ENCODE data around the gene DHRS7. TPM values are rescaled to one million over a fixed set of nuclear protein-coding genes. Genes with fewer than 3 reads are reported as not detected.

DHRS7 gene
- total RNA-seq, 1 donor from 2014 or later = 76.5 TPM

GRCh38 chr14:60211153-60211552 lies 46.0 kb upstream of the DHRS7 start:
- H3K4me1 Mint-ChIP-seq (ENCODE audit: low read depth) = no peaks in the 10 kb centered on the region
- TF ChIP-seq CTCF (IDR thresholded peaks at IDR 0.05; ENCODE audit: unreplicated experiment) = no peak
- no peak for DNase-seq (ENCODE audit: low spot score, unreplicated experiment)
- H3K27me3 Mint-ChIP-seq = peaks cover 7% of the 10 kb centered on the region
- H3K4me3 Mint-ChIP-seq (ENCODE audit: low read depth) = no peak overlapping the region
- H3K9me3 Mint-ChIP-seq (ENCODE audit: low read depth) = no peaks in the 10 kb centered on the region
- H3K27ac Mint-ChIP-seq = no peak overlapping the region
- no peaks in the 10 kb centered on the region for H3K36me3 Mint-ChIP-seq (ENCODE audit: insufficient read depth)

GRCh38 chr14:60210703-60211102 lies 45.5 kb upstream of the DHRS7 start:
- Mint-ChIP-seq H3K9me3 (ENCODE audit: low read depth) (no peaks in the 10 kb centered on the region), H3K36me3 (ENCODE audit: insufficient read depth) (no peaks in the 10 kb centered on the region), H3K27me3 (peaks cover 7% of the 10 kb centered on the region), H3K27ac (no peak overlapping the region), H3K4me1 (ENCODE audit: low read depth) (no peaks in the 10 kb centered on the region), H3K4me3 (ENCODE audit: low read depth) (no peak overlapping the region)
- TF ChIP-seq CTCF (IDR thresholded peaks at IDR 0.05; ENCODE audit: unreplicated experiment) = no peak
- no peak for DNase-seq (ENCODE audit: low spot score, unreplicated experiment)

GRCh38 chr14:60206837-60207533 lies 41.8 kb upstream of the DHRS7 start:
- DNase-seq (ENCODE audit: low spot score, unreplicated experiment) = no peak
- Mint-ChIP-seq H3K4me1 (ENCODE audit: low read depth) (no peaks in the 10 kb centered on the region), H3K27me3 (peaks cover 4% of the 10 kb centered on the region), H3K9me3 (ENCODE audit: low read depth) (no peaks in the 10 kb centered on the region), H3K36me3 (ENCODE audit: insufficient read depth) (no peaks in the 10 kb centered on the region), H3K27ac (no peak overlapping the region), H3K4me3 (ENCODE audit: low read depth) (no peak overlapping the region)
- no peak for TF ChIP-seq CTCF (IDR thresholded peaks at IDR 0.05; ENCODE audit: unreplicated experiment)

GRCh38 chr14:60206249-60206670 lies 41.1 kb upstream of the DHRS7 start:
- DNase-seq (ENCODE audit: low spot score, unreplicated experiment) = no peak
- TF ChIP-seq CTCF (IDR thresholded peaks at IDR 0.05; ENCODE audit: unreplicated experiment) = no peak
- Mint-ChIP-seq H3K4me1 (ENCODE audit: low read depth) (no peaks in the 10 kb centered on the region), H3K9me3 (ENCODE audit: low read depth) (no peaks in the 10 kb centered on the region), H3K4me3 (ENCODE audit: low read depth) (no peak overlapping the region), H3K36me3 (ENCODE audit: insufficient read depth) (no peaks in the 10 kb centered on the region), H3K27me3 (peaks cover 4% of the 10 kb centered on the region), H3K27ac (no peak overlapping the region)

- Mint-ChIP-seq H3K4me1 (ENCODE audit: low read depth) (no peaks in the 10 kb centered on the region), H3K9me3 (ENCODE audit: low read depth) (no peaks in the 10 kb centered on the region), H3K36me3 (ENCODE audit: insufficient read depth) (no peaks in the 10 kb centered on the region), H3K4me3 (ENCODE audit: low read depth) (no peak overlapping the region), H3K27me3 (peaks cover 4% of the 10 kb centered on the region), H3K27ac (no peak overlapping the region)
- DNase-seq (ENCODE audit: low spot score, unreplicated experiment) = no peak
- no peak for TF ChIP-seq CTCF (IDR thresholded peaks at IDR 0.05; ENCODE audit: unreplicated experiment)
Measured at GRCh38 chr14:60204843-60205774, 39.9 kb upstream of the DHRS7 start.
